DMS 273 (cell line): ENCODE results near the gene WASF2.
A peak's percentile ranks its signal among the peaks of the same experiment; 100 is the strongest.
"Not testable (repeated sequence)": the region's sequence is repeated elsewhere in the genome, so short reads cannot be mapped to it uniquely, and the experiment has no call there.

ENCODE experiments used
- DNase-seq: peaks from one replicate; lab custom pipeline; 2025; ENCODE audit not compliant: unreplicated experiment; lab: John Stamatoyannopoulos, UW

Gene WASF2

GRCh38 chr1:27501159-27501558 is 11.2 kb upstream of the WASF2 start:
- DNase-seq = not testable (repeated sequence)

DNA sequence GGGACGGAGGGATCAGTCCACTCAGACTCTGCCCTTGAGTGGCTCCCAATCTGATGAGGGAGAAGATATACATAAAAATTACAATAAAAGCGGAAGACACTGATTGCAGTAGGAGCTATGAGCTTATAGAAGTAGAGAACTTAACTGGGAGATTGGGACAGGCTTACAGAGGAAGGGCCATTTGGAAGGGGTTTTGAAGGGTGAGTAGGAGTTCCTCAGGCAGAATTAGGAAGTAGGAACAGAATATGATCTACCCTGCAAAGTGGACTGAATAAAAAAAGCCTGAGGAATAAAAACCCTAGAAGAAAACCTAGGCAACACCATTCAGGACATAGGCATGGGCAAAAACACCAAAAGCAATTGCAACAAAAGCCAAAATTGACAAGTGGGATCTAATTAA is 9.2 kb upstream of the WASF2 start:
- no peak for DNase-seq

DNA sequence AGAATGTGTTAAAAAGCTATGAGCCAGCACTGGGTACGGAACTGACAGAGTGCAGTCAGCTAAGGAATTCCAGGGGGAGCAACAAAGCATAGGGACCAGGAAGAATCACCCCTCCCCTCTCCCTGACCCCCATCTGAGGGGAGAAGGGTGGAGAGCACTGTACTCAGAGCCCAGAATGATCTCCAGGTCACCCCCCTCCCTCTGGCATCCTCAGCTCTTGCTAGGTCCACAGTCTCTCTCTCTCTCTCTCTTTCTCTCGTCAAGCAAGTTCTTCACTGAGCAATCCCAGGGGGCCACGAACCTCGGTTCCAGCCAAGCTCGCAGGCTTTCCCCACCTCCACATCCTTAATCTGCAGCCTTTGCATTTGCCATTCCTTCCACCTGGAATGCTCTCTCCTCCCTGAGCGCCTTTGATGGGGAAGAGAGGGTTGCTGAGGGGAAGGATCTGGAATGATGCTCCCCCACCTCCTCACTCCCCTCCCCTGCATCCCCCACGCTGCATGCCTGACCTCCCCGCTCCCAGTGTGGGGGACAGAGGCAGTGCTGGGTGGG is 6.7 kb upstream of the WASF2 start:
- peak; percentile 62 for DNase-seq

DNA sequence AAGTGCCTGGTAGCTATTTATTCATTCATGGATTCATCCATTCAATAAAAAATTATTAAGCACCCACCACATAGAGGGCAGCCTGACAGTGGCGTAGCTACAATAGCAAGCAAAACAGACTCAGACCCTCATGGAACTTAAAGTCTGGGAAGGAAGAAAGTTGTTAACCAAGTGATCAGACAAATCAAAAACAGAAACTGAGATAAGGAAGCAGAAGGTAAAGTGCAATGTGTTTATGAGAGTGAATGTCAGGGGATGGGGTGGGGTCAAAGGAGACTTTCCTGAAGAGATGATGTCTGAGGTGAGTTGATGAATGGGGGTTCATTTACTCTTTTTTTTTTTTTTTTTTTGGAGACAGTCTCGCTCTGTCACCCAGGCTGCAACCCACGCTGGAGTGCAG is 2.8 kb upstream of the WASF2 start:
- no peak for DNase-seq

GRCh38 chr1:27491748-27492700 is 2.1 kb upstream of the WASF2 start:
- DNase-seq = peak; percentile 78

GRCh38 chr1:27489501-27489972 is 430 bp downstream of the WASF2 start:
- DNase-seq = peak; percentile 69

DNA sequence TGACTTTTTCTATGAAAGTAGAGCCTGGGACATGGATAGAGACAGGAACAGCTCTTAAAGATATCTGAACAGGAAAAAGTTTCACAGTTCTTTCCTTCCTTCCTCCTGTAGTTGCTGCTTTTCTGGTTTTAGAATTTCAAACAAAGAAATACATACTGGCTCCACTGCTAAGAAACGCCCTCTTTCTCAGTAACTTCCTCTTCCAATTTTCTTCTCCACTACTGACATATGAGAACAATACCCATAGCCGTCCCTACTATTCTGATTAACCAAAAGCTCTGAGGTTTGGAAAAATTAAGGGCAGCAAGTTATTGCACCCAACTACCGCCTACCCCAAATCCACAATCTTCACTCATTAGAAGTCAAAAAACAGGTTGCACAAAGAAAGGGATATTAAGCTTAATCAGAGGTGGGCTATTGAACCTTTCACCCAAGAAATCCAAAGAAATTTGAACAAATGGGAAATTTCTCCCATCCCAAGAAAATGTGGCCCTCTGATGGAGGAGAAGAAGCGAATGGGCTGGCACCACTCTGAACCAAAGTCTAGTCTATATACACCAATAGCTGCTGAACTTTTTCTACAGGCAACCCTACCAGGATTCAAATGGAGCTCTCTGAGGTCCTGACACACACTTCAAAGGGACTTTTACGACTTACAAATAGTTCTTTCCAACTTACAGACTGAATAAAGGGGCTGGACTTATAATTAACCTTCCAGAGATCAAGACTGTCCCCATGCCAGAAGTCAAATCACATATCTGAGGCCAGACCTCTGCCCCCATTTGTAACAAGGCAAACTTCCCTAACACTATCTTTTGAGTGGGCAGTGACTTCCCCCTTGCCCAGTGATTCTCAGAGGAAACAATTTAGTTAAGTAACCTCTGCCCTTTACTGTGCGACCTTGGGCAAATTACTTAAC is 1.7 kb downstream of the WASF2 start:
- DNase-seq = peak; percentile 35

GRCh38 chr1:27485363-27485762 is 4.6 kb downstream of the WASF2 start:
- DNase-seq = no peak

- no peak for DNase-seq
These were observed 6.3 kb downstream of the WASF2 start for GRCh38 chr1:27483659-27484058.

DNA sequence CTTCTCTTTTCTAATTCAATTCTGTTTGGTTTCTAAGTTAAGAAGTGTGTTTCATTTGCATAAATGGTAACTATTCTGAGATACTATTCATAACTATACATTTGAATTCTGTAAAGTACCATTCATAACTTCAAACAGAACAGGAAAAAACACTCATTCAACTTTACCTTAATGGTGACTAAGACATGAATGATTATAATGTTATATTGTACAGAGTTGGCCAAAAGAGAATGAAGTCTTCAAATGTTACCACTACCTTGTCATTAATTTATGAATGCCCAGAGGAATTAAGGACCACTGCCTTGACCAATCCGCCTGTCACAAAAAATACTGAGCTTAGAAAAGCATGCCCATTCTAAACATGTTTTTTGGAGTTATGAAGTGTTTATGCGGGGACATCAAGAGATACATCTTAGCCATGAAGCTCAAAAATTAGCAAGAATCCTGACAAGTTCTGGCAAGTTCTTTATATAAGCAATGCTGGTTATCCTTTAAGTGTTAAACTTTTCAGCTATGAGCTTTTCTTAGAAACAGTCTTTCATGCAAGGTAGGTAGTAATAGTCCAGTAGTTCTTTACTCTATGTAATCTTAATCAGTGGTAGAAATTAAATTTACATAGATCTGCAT is 7.9 kb downstream of the WASF2 start:
- DNase-seq = no peak

DNA sequence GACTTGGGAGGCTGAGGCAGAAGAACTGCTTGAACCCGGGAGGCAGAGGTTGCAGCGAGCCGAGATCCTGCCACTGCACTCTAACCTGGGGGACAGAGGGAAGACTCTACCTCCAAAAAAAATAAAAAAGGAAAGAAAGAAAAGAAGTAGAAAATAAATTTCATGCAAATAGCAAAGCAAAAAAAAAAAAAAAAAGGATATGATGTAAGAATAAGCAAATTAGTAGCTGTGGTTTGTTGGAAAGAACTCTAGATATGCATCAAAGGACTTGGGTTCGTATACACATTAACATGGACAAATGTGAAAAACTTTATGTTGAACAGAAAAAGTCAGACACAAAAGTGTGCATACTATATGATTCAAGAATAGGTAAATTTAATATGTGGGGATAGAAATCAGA is 11.9 kb downstream of the WASF2 start:
- DNase-seq = no peak

- DNase-seq = no peak
These were observed 13.7 kb downstream of the WASF2 start for GRCh38 chr1:27476237-27476636.

GRCh38 chr1:27475720-27476119 is 14.2 kb downstream of the WASF2 start:
- no peak for DNase-seq

- peak; percentile 21 for DNase-seq
These were observed 16.2 kb downstream of the WASF2 start for GRCh38 chr1:27473755-27474154.

DNA sequence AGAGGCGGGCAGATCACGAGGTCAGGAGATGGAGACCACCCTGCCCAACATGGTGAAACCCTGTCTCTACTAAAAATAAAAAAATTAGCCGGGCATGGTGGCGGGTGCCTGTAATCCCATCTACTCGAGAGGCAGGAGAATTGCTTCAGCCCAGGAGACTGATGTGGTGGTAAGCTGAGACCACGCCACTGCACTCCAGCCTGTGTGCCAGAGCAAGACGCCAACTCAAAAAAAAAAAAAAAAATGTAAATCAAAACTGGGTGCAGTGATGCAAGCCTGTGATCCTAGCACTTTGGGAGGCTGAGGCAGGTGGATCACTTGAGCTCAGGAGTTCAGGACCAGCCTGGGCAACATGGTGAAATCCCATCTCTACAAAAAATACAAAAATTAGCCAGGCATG is 17.9 kb downstream of the WASF2 start:
- DNase-seq = not testable (repeated sequence)

- no peak for DNase-seq
These were observed 18.5 kb downstream of the WASF2 start for GRCh38 chr1:27471477-27471876.

DNA sequence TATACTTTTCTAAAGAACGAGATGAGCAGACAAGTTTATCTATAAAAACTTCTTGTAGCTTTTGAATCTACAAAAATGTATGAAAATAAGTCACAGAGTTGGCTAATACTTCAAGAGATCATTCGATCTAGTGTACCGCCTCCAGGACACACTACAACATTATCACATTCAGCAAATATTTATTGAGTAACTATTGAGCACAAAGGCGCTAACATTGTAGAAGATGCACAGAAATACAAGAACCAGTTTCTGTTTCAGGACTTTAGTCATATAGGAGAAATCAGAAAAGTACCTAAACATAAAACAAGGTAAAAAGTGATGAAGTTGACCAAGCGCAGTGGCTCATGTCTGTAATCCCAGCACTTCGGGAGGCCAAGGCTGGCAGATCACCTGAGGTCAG is 20.6 kb downstream of the WASF2 start:
- DNase-seq = no peak

DNA sequence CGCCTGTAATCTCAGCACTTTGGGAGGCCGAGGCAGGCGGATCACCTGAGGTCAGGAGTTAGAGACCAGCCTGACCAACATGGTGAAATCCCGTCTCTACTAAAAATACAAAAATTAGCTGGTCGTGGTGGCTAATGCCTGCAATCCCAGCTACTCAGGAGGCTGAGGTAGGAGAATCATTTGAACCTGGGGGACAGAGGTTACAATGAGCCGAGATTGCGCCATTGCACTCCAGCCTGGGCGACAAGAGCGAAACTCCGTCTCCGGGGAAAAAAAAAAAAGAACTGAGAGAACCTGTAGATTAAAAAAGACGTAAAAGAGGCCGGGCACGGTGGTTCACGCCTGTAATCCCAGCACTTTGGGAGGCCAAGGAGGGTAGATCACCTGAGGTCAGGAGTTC is 21.6 kb downstream of the WASF2 start:
- DNase-seq = not testable (repeated sequence)

GRCh38 chr1:27464926-27465647 is 24.9 kb downstream of the WASF2 start:
- no peak for DNase-seq

GRCh38 chr1:27463916-27464315 is 26.1 kb downstream of the WASF2 start:
- DNase-seq = not testable (repeated sequence)
